Uterus (tissue), 2 donors: ENCODE measurements around the gene ZNF821.

Source experiments
- POLR2A ChIP-seq, 2 donors: fragments of 450-650 bp; IDR thresholded peaks; one replicate each; pipeline ENCODE4 v1.6.1; 2016; ENCODE audit warnings: antibody characterized with exemption in 2 of 2, mild to moderate bottlenecking in 1 of 2, moderate library complexity in 1 of 2
- TF ChIP-seq, protein P1 (sequence below), 4 experiments: fragments of 200-600 bp in 2 of 4; fragments of 450-650 bp in 2 of 4; sonication (generic) in 2 of 4; IDR thresholded peaks; one replicate each; pipeline ENCODE4 v1.5.1; 2016 to 2019; ENCODE audit warnings: antibody characterized with exemption in 4 of 4, mild to moderate bottlenecking in 2 of 4, moderate library complexity in 1 of 4

DNA sequence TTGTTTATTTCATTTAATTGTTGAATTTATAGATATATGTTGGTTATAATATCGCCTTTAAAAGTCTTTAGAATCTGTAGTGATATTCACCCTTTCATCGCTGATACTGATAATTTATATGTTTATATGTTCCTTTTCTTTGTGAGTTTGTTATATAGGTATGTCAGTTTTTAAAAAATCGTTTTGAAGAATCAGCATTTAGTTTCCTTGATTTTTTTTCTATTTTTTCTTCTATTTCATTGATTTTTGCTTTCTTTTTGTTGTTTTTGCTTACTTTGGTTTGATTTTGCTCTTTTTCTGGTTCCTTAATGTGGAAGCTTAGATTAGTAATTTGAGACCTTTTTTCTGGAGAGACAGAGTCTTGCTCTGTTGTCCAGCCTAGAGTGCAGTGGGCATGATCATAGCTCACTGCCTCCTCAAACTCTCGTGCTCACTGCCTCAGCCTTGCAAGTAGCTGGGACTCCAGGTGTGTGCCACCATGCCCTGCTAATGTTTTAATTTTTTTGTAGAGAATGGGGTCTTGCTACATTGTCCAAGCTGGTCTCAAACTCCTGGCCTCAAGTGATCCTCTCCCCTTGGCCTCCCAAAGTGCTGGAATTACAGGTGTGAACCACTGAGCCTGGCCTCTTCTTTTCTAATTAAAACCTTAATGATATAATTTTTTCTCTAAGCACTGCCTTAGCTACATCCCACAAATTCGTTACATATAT, 18.8 kb upstream of the ZNF821 start:
- TF ChIP-seq, protein P1, sequence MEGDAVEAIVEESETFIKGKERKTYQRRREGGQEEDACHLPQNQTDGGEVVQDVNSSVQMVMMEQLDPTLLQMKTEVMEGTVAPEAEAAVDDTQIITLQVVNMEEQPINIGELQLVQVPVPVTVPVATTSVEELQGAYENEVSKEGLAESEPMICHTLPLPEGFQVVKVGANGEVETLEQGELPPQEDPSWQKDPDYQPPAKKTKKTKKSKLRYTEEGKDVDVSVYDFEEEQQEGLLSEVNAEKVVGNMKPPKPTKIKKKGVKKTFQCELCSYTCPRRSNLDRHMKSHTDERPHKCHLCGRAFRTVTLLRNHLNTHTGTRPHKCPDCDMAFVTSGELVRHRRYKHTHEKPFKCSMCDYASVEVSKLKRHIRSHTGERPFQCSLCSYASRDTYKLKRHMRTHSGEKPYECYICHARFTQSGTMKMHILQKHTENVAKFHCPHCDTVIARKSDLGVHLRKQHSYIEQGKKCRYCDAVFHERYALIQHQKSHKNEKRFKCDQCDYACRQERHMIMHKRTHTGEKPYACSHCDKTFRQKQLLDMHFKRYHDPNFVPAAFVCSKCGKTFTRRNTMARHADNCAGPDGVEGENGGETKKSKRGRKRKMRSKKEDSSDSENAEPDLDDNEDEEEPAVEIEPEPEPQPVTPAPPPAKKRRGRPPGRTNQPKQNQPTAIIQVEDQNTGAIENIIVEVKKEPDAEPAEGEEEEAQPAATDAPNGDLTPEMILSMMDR (IDR thresholded peaks at IDR 0.05), result no peak
- TF ChIP-seq POLR2A (IDR thresholded peaks at IDR 0.05), result no peak
